Measurements from ENCODE around the gene KPNA1. TPM values are rescaled to one million over a fixed set of nuclear protein-coding genes. Genes with fewer than 3 reads are reported as not detected.

The KPNA1 gene
- total and polyA plus RNA-seq, 2 of the 13 experiments (the other 11 are each of a cell fraction or from before 2014, with no cell fraction given), result 15.4 to 30.0 TPM

DNA sequence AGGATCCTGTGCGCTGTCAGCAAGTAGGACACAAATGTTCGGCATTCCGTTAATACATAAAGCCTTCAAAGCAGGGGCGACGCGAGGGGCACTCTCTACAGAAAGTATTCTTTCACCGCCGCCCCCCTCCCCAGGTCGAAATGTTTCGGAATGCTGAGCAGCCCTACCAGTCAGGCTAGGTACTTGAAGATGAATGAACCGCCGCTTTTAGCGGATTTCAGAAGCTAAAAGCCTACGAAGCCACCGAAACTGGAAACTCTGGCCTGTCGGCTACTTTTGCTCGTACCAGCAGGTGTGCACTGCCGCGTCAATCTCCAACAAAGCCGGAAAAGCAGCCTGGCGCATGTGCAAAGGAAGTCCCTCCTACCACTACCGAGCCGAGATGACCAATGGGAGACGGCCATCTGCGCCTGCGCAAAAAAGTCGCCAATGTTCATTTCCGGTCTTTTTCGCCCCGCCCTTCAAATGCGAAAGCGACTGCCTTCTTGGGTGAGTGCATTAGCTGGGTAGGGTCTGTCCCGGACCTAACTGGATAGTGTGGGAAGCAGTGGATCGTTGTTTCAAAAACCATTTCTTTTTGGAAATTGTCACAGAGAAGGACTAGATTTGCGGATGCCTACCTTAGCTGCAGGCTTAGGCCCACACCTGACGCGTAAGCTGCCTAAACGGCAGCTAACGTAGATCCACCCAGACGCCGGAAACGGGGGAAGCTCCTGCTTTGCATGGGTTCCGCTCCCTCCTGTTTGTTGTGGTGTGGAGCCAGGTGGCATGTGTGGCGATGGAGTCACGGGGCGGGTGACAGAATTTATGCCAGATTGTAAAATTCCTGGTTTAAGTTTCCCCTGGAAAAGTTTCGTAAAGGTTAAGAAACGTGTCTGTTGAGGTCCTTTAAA, 98.7 kb downstream of the KPNA1 start, which contains the start of gene WDR5B (continued):
- TF ChIP-seq CREM (IDR thresholded peaks at IDR 0.05) (peak; percentile 72), CREM (CRISPR knock-in tag; IDR thresholded peaks at IDR 0.05) (no peak), ZNF329 (CRISPR knock-in tag; IDR thresholded peaks at IDR 0.05; ENCODE audit: low read depth) (0 out of 2 replicates have a peak, but pooled peaks have one; percentile 34), RERE (CRISPR knock-in tag; IDR thresholded peaks at IDR 0.05; ENCODE audit: low read depth) (0 out of 2 replicates have a peak, but pooled peaks have one; percentile 8), EP300 (IDR thresholded peaks at IDR 0.05; ENCODE audit: low read depth in 2 of 2, low read length in 2 of 2) (no peak), EP300 (CRISPR knock-in tag; IDR thresholded peaks at IDR 0.05; ENCODE audit: borderline replicate concordance) (no peak), ZNF598 (CRISPR knock-in tag; IDR thresholded peaks at IDR 0.05; ENCODE audit: borderline replicate concordance) (peak; percentile 85; the same call in 1 of the 2 replicates), PLSCR1 (CRISPR knock-in tag; IDR thresholded peaks at IDR 0.05; ENCODE audit: borderline replicate concordance) (no peak), KMT2A (CRISPR knock-in tag; IDR thresholded peaks at IDR 0.05) (peak; percentile 76), HOXA3 (CRISPR knock-in tag; IDR thresholded peaks at IDR 0.05) (peak; percentile 67; the same call in 1 of the 2 replicates), ZMAT3 (CRISPR knock-in tag; conservative IDR thresholded peaks at IDR 0.05) (peak; percentile 74; the same call in 1 of the 2 replicates), RBFOX2 (IDR thresholded peaks at IDR 0.05; ENCODE audit: low read depth, low read length) (peak; percentile 52), ZNF333 (CRISPR knock-in tag; IDR thresholded peaks at IDR 0.05; ENCODE audit: borderline replicate concordance) (0 out of 2 replicates have a peak, but pooled peaks have one; percentile 82), RBAK (CRISPR knock-in tag; IDR thresholded peaks at IDR 0.05) (no peak), ZNF17 (CRISPR knock-in tag; IDR thresholded peaks at IDR 0.05) (no peak), DNMT3B (CRISPR knock-in tag; conservative IDR thresholded peaks at IDR 0.05) (0 out of 2 replicates have a peak, but pooled peaks have one; percentile 13)
- TF ChIP-seq, protein P1, sequence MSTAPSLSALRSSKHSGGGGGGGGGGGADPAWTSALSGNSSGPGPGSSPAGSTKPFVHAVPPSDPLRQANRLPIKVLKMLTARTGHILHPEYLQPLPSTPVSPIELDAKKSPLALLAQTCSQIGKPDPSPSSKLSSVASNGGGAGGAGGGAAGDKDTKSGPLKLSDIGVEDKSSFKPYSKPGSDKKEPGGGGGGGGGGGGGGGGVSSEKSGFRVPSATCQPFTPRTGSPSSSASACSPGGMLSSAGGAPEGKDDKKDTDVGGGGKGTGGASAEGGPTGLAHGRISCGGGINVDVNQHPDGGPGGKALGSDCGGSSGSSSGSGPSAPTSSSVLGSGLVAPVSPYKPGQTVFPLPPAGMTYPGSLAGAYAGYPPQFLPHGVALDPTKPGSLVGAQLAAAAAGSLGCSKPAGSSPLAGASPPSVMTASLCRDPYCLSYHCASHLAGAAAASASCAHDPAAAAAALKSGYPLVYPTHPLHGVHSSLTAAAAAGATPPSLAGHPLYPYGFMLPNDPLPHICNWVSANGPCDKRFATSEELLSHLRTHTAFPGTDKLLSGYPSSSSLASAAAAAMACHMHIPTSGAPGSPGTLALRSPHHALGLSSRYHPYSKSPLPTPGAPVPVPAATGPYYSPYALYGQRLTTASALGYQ (CRISPR knock-in tag; IDR thresholded peaks at IDR 0.05), result peak; percentile 70

Data from HepG2 (cell line).